IPS DF 4.7 (cell line): ENCODE data around the gene TRIM72.
"Not testable (repeated sequence)": the region's sequence is repeated elsewhere in the genome, so short reads cannot be mapped to it uniquely, and the experiment has no call there.

Source experiments
- DNase-seq: peaks from one replicate; pipeline ENCODE4 v3.0.0-alpha.2; 2013; ENCODE audit warnings: low spot score; ENCODE audit errors: extremely low read depth

The TRIM72 gene

GRCh38 chr16:31213877-31214707, at the start of gene TRIM72:
Gene TRIM72, plus strand, starts transcription at chr16:31214119. Its CDS starts 620 bp downstream, at chr16:31214739.
- no peak for DNase-seq

- DNase-seq = no peak
Measured at GRCh38 chr16:31167315-31167714, 46.6 kb upstream of the TRIM72 start.

GRCh38 chr16:31168848-31169247, 45.1 kb upstream of the TRIM72 start:
- DNase-seq = no peak

- not testable (repeated sequence) for DNase-seq
Measured at GRCh38 chr16:31170048-31170447, 43.9 kb upstream of the TRIM72 start.

GRCh38 chr16:31177136-31177535, 36.8 kb upstream of the TRIM72 start:
- DNase-seq = no peak

GRCh38 chr16:31179219-31179746, 34.6 kb upstream of the TRIM72 start:
- DNase-seq = no peak

GRCh38 chr16:31179747-31180459, 34.0 kb upstream of the TRIM72 start, which contains the start of gene FUS:
Gene FUS, plus strand, starts transcription at chr16:31180139. Its CDS starts 76 bp downstream, at chr16:31180215.
- DNase-seq = no peak

- DNase-seq = no peak
Measured at GRCh38 chr16:31181102-31181830, 32.7 kb upstream of the TRIM72 start.

GRCh38 chr16:31182391-31182790, 31.5 kb upstream of the TRIM72 start:
- DNase-seq = no peak

- no peak for DNase-seq
Measured at GRCh38 chr16:31183432-31184428, 30.2 kb upstream of the TRIM72 start.

- DNase-seq = no peak
Measured at GRCh38 chr16:31184888-31185287, 29.0 kb upstream of the TRIM72 start.

- DNase-seq = no peak
Measured at GRCh38 chr16:31185339-31185738, 28.6 kb upstream of the TRIM72 start.

- DNase-seq = no peak
Measured at GRCh38 chr16:31186176-31186575, 27.7 kb upstream of the TRIM72 start.

GRCh38 chr16:31186930-31187807, 26.8 kb upstream of the TRIM72 start:
- no peak for DNase-seq

- DNase-seq = no peak
Measured at GRCh38 chr16:31187808-31188189, 26.1 kb upstream of the TRIM72 start.

GRCh38 chr16:31188450-31189411, 25.2 kb upstream of the TRIM72 start:
- DNase-seq = no peak

- DNase-seq = no peak
Measured at GRCh38 chr16:31189412-31189778, 24.5 kb upstream of the TRIM72 start.

- no peak for DNase-seq
Measured at GRCh38 chr16:31190061-31190460, 23.9 kb upstream of the TRIM72 start.
